ENCODE data around the gene NCKIPSD.
A peak's percentile ranks its signal among the peaks of the same experiment; 100 is the strongest.

DNA sequence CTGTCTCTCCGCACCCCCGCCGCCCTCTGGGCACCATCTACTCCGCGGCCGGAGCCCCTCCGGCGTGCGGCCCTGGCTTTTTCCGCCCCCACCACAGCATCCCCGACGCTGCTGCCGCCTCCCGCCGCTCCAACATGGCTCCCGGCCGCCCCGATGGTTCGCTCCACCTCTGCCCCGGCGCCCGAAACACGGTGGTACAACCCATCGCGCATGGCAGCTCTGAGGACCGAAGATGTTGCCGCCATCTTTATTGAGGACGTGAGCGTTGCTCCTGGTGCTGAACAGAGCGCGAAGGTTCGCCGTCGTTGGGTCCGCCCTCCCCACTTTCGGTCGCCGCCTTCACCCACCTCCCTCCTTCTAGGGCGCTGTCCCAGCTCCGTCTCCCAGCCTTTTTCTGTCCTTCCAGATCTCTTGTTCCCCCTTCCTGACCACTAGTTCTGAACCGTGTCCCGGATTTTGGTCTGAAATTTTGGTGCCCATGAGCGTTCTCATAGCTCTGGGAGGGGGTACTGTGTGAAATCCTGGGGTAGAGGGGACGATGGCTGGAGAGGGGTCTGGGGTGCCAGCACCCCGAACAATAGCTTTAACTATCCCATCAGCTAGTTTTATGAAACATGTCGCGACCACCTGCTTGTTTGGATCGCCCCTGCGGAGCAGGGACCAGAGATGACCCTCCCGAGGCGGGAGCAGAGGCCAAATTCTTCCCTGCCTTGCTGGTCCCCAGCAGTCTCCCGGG, 22.8 kb downstream of the NCKIPSD start, which contains the start of gene CELSR3:
- TF ChIP-seq CTCF (IDR thresholded peaks at IDR 0.05) (no peak), POLR2A (IDR thresholded peaks at IDR 0.05) (peak; percentile 35 to 47), EP300 (IDR thresholded peaks at IDR 0.05) (peak in 1 of 2 donors; percentile 74)

Measured in tibial nerve (tissue), 4 donors.